ENCODE results near the gene CHIT1. TPM values are rescaled to one million over a fixed set of nuclear protein-coding genes. Genes with fewer than 3 reads are reported as not detected.
"Not testable (repeated sequence)": the region's sequence is repeated elsewhere in the genome, so short reads cannot be mapped to it uniquely, and the experiment has no call there.

Gene CHIT1
- total RNA-seq, 1 donor from 2014 or later: 0.70 TPM

DNA sequence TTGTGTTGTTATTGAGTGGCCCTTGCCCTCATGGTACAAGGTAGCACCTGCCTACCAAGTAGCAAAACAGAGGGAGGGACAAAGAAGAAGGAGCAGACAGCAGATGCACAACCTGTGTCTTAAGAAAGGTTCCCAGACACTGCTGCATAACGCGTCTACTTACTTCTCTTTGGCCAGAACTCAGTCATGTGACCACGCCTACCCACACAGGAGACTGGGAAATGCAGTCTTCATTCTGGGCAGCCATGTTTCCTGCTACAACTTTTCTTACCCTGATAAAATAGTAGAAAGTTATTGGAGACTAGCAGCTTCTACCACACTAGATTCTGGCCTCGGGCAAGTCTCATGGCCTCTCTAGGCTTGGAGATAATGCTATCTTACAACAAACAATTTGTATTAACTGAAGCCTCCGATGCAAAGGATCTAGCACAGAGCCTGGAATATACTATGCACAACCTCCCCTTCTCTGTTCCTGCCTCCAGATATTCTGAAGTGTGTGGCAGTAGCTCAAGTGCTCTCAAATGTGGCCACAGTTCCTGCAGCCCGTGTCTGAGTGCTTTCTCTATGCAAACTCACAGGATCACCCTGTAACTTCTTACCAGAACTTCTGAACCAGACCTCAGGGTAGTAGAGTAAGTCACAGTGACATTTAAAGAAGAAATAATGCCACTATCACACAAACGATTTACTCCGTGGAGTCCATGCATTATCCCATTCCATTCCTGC, 41.7 kb upstream of the CHIT1 start:
- intact Hi-C loops (cut with micrococcal nuclease): loop anchor here (10.0 kb wide), 1 partner anchor 494 kb away; the partner anchor contains the start of gene LAX1
- no peaks in the 10 kb centered on the region for H3K36me3 Mint-ChIP-seq (ENCODE audit: low read depth)
- no peak overlapping the region for H3K4me3 Mint-ChIP-seq
- H3K27me3 Mint-ChIP-seq: peaks cover 2% of the 10 kb centered on the region
- H3K9me3 Mint-ChIP-seq: no peaks in the 10 kb centered on the region
- peak overlapping the region; percentile 52 for H3K27ac Mint-ChIP-seq
- DNase-seq: peak; percentile 93
- peaks cover 45% of the 10 kb centered on the region for H3K4me1 Mint-ChIP-seq

- peak; percentile 58 for DNase-seq
- peaks cover 2% of the 10 kb centered on the region for H3K27me3 Mint-ChIP-seq
- no peaks in the 10 kb centered on the region for H3K9me3 Mint-ChIP-seq
- no peak overlapping the region for H3K27ac Mint-ChIP-seq
- intact Hi-C loops (cut with micrococcal nuclease): loop anchor here (10.0 kb wide), 1 partner anchor 494 kb away; the partner anchor contains the start of gene LAX1
- H3K4me1 Mint-ChIP-seq: peaks cover 41% of the 10 kb centered on the region
- no peaks in the 10 kb centered on the region for H3K36me3 Mint-ChIP-seq (ENCODE audit: low read depth)
- H3K4me3 Mint-ChIP-seq: no peak overlapping the region
Measured at GRCh38 chr1:203270448-203270847, 41.0 kb upstream of the CHIT1 start.

- intact Hi-C loops (cut with micrococcal nuclease): loop anchor here (2.0 to 10.0 kb wide), 2 partner anchors 231 to 495 kb away; partner anchors contain the start of gene LAX1
- Mint-ChIP-seq H3K4me3 (no peak overlapping the region), H3K4me1 (peaks cover 33% of the 10 kb centered on the region), H3K27me3 (peaks cover 2% of the 10 kb centered on the region), H3K9me3 (no peaks in the 10 kb centered on the region), H3K27ac (no peak overlapping the region), H3K36me3 (ENCODE audit: low read depth) (no peaks in the 10 kb centered on the region)
- peak; percentile 59 for DNase-seq
Measured at GRCh38 chr1:203269654-203270020, 40.2 kb upstream of the CHIT1 start.

GRCh38 chr1:203268901-203269653, 39.6 kb upstream of the CHIT1 start:
- Mint-ChIP-seq H3K4me1 (peaks cover 28% of the 10 kb centered on the region), H3K36me3 (ENCODE audit: low read depth) (no peaks in the 10 kb centered on the region), H3K4me3 (no peak overlapping the region), H3K27ac (no peak overlapping the region), H3K9me3 (no peaks in the 10 kb centered on the region), H3K27me3 (peaks cover 2% of the 10 kb centered on the region)
- peak; percentile 88 for DNase-seq
- intact Hi-C loops (cut with micrococcal nuclease): loop anchor here (2.0 kb wide), 1 partner anchor 230 kb away; no protein-coding TSS in a partner anchor

DNA sequence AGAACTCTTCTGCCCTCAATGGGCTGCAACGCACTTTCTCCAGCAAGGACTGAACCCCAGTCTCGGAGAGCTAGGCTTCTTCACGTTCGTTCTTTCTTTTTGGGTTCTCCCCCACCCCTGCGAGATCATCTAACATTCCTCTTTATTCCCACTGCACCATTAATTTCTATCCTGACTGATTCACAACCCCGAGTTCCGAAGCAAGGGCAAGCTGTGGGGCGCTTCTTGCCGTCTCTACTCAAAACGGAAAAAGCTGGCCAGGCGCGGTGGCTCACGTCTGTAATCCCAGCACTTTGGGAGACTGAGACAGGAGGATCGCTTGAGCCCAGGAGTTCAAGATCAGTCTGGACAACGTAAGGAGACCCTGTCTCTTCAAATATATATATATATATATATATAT, 38.4 kb upstream of the CHIT1 start:
- Mint-ChIP-seq H3K27ac (peak overlapping the region; percentile 76), H3K27me3 (peaks cover 2% of the 10 kb centered on the region), H3K4me1 (peaks cover 19% of the 10 kb centered on the region), H3K36me3 (ENCODE audit: low read depth) (no peaks in the 10 kb centered on the region), H3K4me3 (peak overlapping the region; percentile 87), H3K9me3 (no peaks in the 10 kb centered on the region)
- DNase-seq: no peak
- intact Hi-C loops (cut with micrococcal nuclease): loop anchor here (1.0 to 2.0 kb wide), 3 partner anchors 70 to 229 kb away; no protein-coding TSS in a partner anchor

DNA sequence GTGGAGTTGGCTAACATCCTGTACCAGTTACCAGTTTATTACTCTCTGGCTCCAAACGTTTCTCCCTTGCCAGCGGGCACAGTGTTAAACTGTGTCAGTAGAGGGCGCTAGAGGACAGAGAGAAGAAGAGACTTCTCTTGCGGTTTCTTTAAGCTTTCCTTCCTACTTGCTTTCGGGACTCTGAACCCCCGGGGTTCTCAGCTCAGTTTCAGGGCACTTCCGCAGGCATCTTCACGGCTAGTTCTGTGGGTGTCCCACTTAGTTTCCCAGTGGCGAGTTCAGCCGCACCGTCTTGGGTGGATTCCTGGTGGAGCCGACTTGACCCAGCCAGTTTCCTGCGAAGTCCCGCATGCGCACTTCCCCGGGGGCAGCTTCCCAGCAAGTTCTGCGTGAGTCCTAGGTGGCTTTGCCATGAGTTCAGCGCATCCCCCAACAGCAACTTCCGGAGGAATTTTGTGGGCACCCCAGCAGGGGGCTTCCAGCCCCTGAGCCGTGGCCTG, 37.9 kb upstream of the CHIT1 start:
- Mint-ChIP-seq H3K4me3 (peak overlapping the region; percentile 87), H3K9me3 (no peaks in the 10 kb centered on the region), H3K4me1 (peaks cover 18% of the 10 kb centered on the region), H3K36me3 (ENCODE audit: low read depth) (no peaks in the 10 kb centered on the region), H3K27me3 (peaks cover 4% of the 10 kb centered on the region), H3K27ac (peak overlapping the region; percentile 76)
- peak; percentile 96 for DNase-seq
- intact Hi-C loops (cut with micrococcal nuclease): loop anchor here (1.0 kb wide), 2 partner anchors 71 to 220 kb away; no protein-coding TSS in a partner anchor

DNA sequence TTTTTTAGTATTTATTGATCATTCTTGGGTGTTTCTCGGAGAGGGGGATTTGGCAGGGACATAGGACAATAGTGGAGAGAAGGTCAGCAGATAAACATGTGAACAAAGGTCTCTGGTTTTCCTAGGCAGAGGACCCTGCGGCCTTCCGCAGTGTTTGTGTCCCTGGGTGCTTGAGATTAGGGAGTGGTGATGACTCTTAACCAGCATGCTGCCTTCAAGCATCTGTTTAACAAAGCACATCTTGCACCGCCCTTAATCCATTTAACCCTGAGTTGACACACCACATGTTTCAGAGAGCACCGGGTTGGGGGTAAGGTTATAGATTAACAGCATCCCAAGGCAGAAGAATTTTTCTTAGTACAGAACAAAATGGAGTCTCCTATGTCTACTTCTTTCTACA, 36.7 kb upstream of the CHIT1 start:
- H3K4me3 Mint-ChIP-seq; DNase-seq; H3K27ac Mint-ChIP-seq; H3K36me3 Mint-ChIP-seq (ENCODE audit: low read depth); intact Hi-C loops (cut with micrococcal nuclease); H3K9me3 Mint-ChIP-seq: not testable (repeated sequence)
- Mint-ChIP-seq H3K27me3 (peaks cover 14% of the 10 kb centered on the region), H3K4me1 (peaks cover 13% of the 10 kb centered on the region)

DNA sequence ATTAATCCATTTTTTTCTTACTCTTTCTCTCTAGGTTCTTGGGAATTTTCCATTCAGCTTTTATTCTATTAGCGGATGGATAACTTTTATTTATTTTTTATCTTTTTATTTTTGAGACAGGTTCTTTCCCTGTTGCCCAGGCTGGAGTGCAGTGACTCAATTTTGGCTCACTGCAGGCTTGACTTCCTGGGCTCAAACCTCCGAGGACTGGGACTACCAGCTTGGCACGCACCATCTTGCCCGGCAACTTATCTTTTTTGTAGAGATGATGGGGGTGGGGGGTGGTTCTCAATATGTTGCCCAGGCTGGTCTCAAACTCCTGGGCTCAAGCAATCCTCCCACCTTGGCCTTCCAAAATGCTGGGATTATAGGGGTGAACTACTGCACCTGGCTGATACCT, 36.1 kb upstream of the CHIT1 start:
- Mint-ChIP-seq H3K36me3 (ENCODE audit: low read depth) (no peaks in the 10 kb centered on the region), H3K4me1 (peaks cover 9% of the 10 kb centered on the region), H3K4me3 (no peak overlapping the region), H3K27ac (no peak overlapping the region), H3K9me3 (no peaks in the 10 kb centered on the region), H3K27me3 (peaks cover 20% of the 10 kb centered on the region)
- intact Hi-C loops (cut with micrococcal nuclease): no loop called here
- DNase-seq: no peak

DNA sequence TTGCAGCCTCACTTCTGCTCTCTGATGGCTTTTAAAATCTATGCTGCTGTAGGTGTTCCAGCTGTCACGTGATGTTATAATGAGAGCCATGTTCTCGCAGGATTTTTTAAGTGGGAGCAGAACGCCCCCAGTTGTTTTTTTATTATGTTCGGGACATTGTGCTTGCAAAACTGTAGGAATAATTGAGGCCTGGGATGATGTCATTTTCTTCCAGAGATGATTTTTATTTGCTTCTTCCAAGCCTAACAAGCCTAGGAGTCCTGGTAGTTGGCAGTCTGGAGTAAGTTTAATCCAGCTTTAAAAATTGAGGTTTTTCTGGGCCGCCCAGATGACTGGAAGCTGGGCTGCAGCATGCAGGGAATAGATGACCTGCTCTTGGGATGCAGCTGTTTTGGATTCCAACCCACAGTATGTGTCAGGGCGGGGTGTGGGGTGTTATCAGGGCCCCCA, 34.6 kb upstream of the CHIT1 start:
- no peaks in the 10 kb centered on the region for H3K36me3 Mint-ChIP-seq (ENCODE audit: low read depth)
- H3K4me1 Mint-ChIP-seq: peaks cover 9% of the 10 kb centered on the region
- intact Hi-C loops (cut with micrococcal nuclease): no loop called here
- peaks cover 32% of the 10 kb centered on the region for H3K27me3 Mint-ChIP-seq
- no peak overlapping the region for H3K4me3 Mint-ChIP-seq
- no peak overlapping the region for H3K27ac Mint-ChIP-seq
- DNase-seq: no peak
- H3K9me3 Mint-ChIP-seq: no peaks in the 10 kb centered on the region

GRCh38 chr1:203263496-203263895, 34.0 kb upstream of the CHIT1 start:
- no peaks in the 10 kb centered on the region for H3K9me3 Mint-ChIP-seq
- no peaks in the 10 kb centered on the region for H3K36me3 Mint-ChIP-seq (ENCODE audit: low read depth)
- DNase-seq: no peak
- intact Hi-C loops (cut with micrococcal nuclease): no loop called here
- H3K27me3 Mint-ChIP-seq: peaks cover 32% of the 10 kb centered on the region
- no peak overlapping the region for H3K4me3 Mint-ChIP-seq
- H3K4me1 Mint-ChIP-seq: peaks cover 9% of the 10 kb centered on the region
- no peak overlapping the region for H3K27ac Mint-ChIP-seq

- H3K27me3 Mint-ChIP-seq: peaks cover 50% of the 10 kb centered on the region
- H3K36me3 Mint-ChIP-seq (ENCODE audit: low read depth); H3K27ac Mint-ChIP-seq; DNase-seq; intact Hi-C loops (cut with micrococcal nuclease); H3K4me1 Mint-ChIP-seq; H3K4me3 Mint-ChIP-seq; H3K9me3 Mint-ChIP-seq: not testable (repeated sequence)
Measured at GRCh38 chr1:203256636-203257035, 27.2 kb upstream of the CHIT1 start.

- H3K36me3 Mint-ChIP-seq (ENCODE audit: low read depth); H3K4me1 Mint-ChIP-seq; H3K4me3 Mint-ChIP-seq; H3K9me3 Mint-ChIP-seq; DNase-seq; H3K27ac Mint-ChIP-seq; intact Hi-C loops (cut with micrococcal nuclease): not testable (repeated sequence)
- H3K27me3 Mint-ChIP-seq: peaks cover 40% of the 10 kb centered on the region
Measured at GRCh38 chr1:203254782-203255181, 25.3 kb upstream of the CHIT1 start.

- H3K27me3 Mint-ChIP-seq: peaks cover 40% of the 10 kb centered on the region
- no peaks in the 10 kb centered on the region for H3K36me3 Mint-ChIP-seq (ENCODE audit: low read depth)
- H3K9me3 Mint-ChIP-seq: no peaks in the 10 kb centered on the region
Measured at GRCh38 chr1:203252678-203253077, 23.2 kb upstream of the CHIT1 start.

DNA sequence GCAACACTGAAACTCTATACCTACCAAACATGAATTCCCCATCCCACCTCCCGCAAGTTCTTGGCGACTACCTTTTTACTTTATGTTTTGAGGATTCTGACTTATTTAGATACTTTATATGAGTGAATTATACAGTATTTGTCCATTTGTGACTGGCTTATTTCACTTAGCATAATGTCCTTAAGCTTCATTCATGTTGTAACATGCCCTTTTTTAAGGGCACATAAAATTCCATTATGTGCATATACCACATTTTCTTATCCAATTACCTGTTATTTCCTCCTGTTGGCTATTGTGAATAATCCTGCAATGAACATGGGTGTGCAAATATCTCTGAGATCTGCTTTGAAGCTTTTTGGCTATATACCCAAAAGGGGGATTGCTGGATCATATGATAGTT, 22.0 kb upstream of the CHIT1 start:
- no peak overlapping the region for H3K27ac Mint-ChIP-seq
- H3K4me3 Mint-ChIP-seq: no peak overlapping the region
- no peaks in the 10 kb centered on the region for H3K4me1 Mint-ChIP-seq
- peaks cover 40% of the 10 kb centered on the region for H3K27me3 Mint-ChIP-seq
- no peaks in the 10 kb centered on the region for H3K9me3 Mint-ChIP-seq
- no peaks in the 10 kb centered on the region for H3K36me3 Mint-ChIP-seq (ENCODE audit: low read depth)
- intact Hi-C loops (cut with micrococcal nuclease): no loop called here
- no peak for DNase-seq

More at GRCh38 chr1:203252678-203253077, 23.2 kb upstream of the CHIT1 start:
- H3K4me1 Mint-ChIP-seq: no peaks in the 10 kb centered on the region
- H3K27ac Mint-ChIP-seq: no peak overlapping the region
- no peak for DNase-seq
- intact Hi-C loops (cut with micrococcal nuclease): no loop called here
- H3K4me3 Mint-ChIP-seq: no peak overlapping the region
